GM23248 (cell line): ENCODE measurements around the gene MGAT2. TPM values are rescaled to one million over a fixed set of nuclear protein-coding genes. Genes with fewer than 3 reads are reported as not detected.
A peak's percentile ranks its signal among the peaks of the same experiment; 100 is the strongest.
"Not testable (repeated sequence)": the region's sequence is repeated elsewhere in the genome, so short reads cannot be mapped to it uniquely, and the experiment has no call there.

Source experiments
- DNase-seq: peaks from one replicate; pipeline ENCODE4 v3.0.0-alpha.2; 2015
- H2AFZ ChIP-seq: fragments of 200-600 bp; sonication (generic); 2 replicates; pipeline ENCODE4 v1.6.1; 2016; ENCODE audit warnings: antibody characterized with exemption
- H3F3A ChIP-seq: fragments of 200-600 bp; sonication (generic); 2 replicates; pipeline ENCODE4 v1.6.1; 2016; ENCODE audit warnings: mild to moderate bottlenecking, antibody characterized with exemption, mixed run types; ENCODE audit not compliant: insufficient read depth
- H3K27ac ChIP-seq: fragments of 200-600 bp; sonication (generic); 2 replicates; pipeline ENCODE4 v1.5.1; 2016; ENCODE audit warnings: mild to moderate bottlenecking
- H3K27me3 ChIP-seq: fragments of 200-600 bp; sonication (generic); replicated peaks from 2 replicates; pipeline ENCODE4 v1.6.1; 2016; ENCODE audit warnings: mild to moderate bottlenecking; ENCODE audit not compliant: insufficient read depth
- H3K36me3 ChIP-seq: fragments of 200-600 bp; sonication (generic); 2 replicates; pipeline ENCODE4 v1.6.1; 2016; ENCODE audit warnings: low read depth, mild to moderate bottlenecking
- H3K4me1 ChIP-seq: fragments of 200-600 bp; sonication (generic); 2 replicates; pipeline ENCODE4 v1.6.1; 2016; ENCODE audit warnings: mild to moderate bottlenecking; ENCODE audit not compliant: insufficient read depth
- H3K4me2 ChIP-seq: fragments of 200-600 bp; sonication (generic); one replicate; pipeline ENCODE4 v1.6.1; 2016; ENCODE audit warnings: mild to moderate bottlenecking; ENCODE audit not compliant: unreplicated experiment
- H3K4me3 ChIP-seq: fragments of 200-600 bp; sonication (generic); 2 replicates; pipeline ENCODE4 v1.5.1; 2016; ENCODE audit warnings: mild to moderate bottlenecking
- H3K79me2 ChIP-seq: fragments of 200-600 bp; sonication (generic); 2 replicates; pipeline ENCODE4 v1.6.1; 2016; ENCODE audit warnings: mild to moderate bottlenecking; ENCODE audit not compliant: insufficient read depth
- H3K9ac ChIP-seq: fragments of 200-600 bp; sonication (generic); 2 replicates; pipeline ENCODE4 v1.6.1; 2016; ENCODE audit warnings: mild to moderate bottlenecking
- H3K9me2 ChIP-seq: fragments of 200-600 bp; sonication (generic); 2 replicates; pipeline ENCODE4 v1.6.1; 2016; ENCODE audit warnings: mixed run types, mild to moderate bottlenecking, moderate library complexity; ENCODE audit not compliant: insufficient read depth
- H3K9me3 ChIP-seq: fragments of 200-600 bp; sonication (generic); one replicate; pipeline ENCODE4 v1.6.1; 2017; ENCODE audit warnings: low read depth
- H4K20me1 ChIP-seq: fragments of 200-600 bp; sonication (generic); 2 replicates; pipeline ENCODE4 v1.6.0; 2016; ENCODE audit not compliant: insufficient read depth
- EZH2 ChIP-seq: fragments of 200-600 bp; sonication (generic); IDR thresholded peaks from 2 replicates; pipeline ENCODE4 v1.6.1; 2018; ENCODE audit warnings: antibody characterized with exemption, mild to moderate bottlenecking; ENCODE audit not compliant: insufficient read depth, poor library complexity, severe bottlenecking
- EZH2phosphoT487 ChIP-seq: fragments of 200-600 bp; sonication (generic); IDR thresholded peaks from 2 replicates; pipeline ENCODE4 v1.6.1; 2018; ENCODE audit warnings: antibody characterized with exemption, moderate library complexity, mild to moderate bottlenecking, low read depth; ENCODE audit not compliant: insufficient read depth
- WGBS, 2 experiments: methylation state at CpG; one replicate each; pipeline ENCODE4 v1.1.6; 2015 to 2017; ENCODE audit warnings: low lambda C conversion rate in 2 of 2, low coverage in 1 of 2; ENCODE audit errors: missing lambda C conversion rate in 2 of 2; 5-methylcytosine and 5-hydroxymethylcytosine counted together
- in situ Hi-C: fragments of 300-500 bp; cut with MboI; formaldehyde crosslinking; loops from 2 replicates; pipeline ENCODE4 v1.15.0; 2020
- polyA plus RNA-seq: library from polyadenylated mRNA; unstranded; fragments of >200 nt; fragmentation: Nextera tagmentation; extraction: Ambion mirVana; gene quantifications from 2 replicates; pipeline ENCODE4 v1.2.1, GENCODE V29; 2016
- total RNA-seq: library from RNA; depleted of rRNA; stranded (reverse); fragments of >200 nt; shearing (Covaris generic); gene quantifications from 2 replicates; pipeline ENCODE4 v1.2.3, GENCODE V29; 2014

The MGAT2 gene
- total and polyA plus RNA-seq, 2 experiments from 2014 or later, result 40.2 to 92.9 TPM

DNA sequence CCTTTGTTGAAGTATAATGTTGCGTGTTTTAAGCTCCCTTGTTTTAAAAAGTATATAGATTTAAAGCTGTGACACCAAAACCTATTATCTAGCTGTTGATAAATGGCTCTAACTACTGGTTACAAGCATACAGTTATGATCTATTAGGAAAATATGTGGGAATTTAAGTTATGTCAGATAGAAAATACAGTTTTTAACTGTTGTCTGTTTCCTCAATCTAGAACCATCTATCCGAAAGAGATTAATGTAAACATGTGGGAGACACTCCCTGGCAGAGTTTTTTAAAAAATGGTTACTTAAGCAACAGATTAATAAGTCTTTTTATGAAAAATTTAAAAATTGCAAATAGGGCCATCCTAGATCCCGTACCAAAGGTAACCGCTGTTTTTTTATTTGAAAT lies 8.3 kb upstream of the MGAT2 start:
- in situ Hi-C loops, result no loop called here
- DNase-seq, result no peak
- peaks cover 9% of the 10 kb centered on the region for H3K4me1 ChIP-seq
- 93 to 97% methylated on average over 4 of the region's 4 CpGs for WGBS, 2 experiments
- peaks cover 25% of the 10 kb centered on the region for H3F3A ChIP-seq
- H3K27ac ChIP-seq, result no peak overlapping the region
- H3K4me2 ChIP-seq, result no peak overlapping the region
- no peaks in the 10 kb centered on the region for H3K9me3 ChIP-seq
- TF ChIP-seq EZH2 (no peak), EZH2phosphoT487 (no peak)
- no peaks in the 10 kb centered on the region for H3K9me2 ChIP-seq
- H4K20me1 ChIP-seq, result no peaks in the 10 kb centered on the region
- no peak overlapping the region for H3K4me3 ChIP-seq
- H3K36me3 ChIP-seq, result peaks cover 7% of the 10 kb centered on the region; the same call in 1 of the 2 replicates
- peaks cover 39% of the 10 kb centered on the region for H3K79me2 ChIP-seq
- H2AFZ ChIP-seq, result no peak overlapping the region
- H3K9ac ChIP-seq, result no peak overlapping the region
- H3K27me3 ChIP-seq, result no peaks in the 10 kb centered on the region

DNA sequence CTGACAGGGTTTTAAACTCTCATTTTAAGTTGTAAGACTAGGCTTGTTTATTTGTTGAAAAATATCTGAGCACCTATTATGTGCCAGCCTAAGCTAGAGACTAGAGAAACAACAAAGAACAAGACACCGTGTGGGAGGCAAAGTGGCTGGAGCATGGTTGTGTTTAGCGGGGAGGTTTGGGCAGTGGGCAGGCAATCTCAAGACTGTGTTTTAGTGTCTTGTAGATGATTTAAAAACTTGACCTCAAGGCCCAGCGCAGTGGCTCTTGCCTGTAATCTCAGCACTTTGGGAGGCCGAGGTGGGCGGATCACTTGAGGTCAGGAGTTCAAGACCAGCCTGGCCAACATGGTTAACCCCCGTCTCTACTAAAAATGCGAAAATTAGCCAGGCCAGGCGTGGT lies 7.9 kb upstream of the MGAT2 start:
- Histone ChIP-seq H4K20me1 (no peaks in the 10 kb centered on the region), H3K27me3 (no peaks in the 10 kb centered on the region), H3K9me3 (no peaks in the 10 kb centered on the region), H3K36me3 (peaks cover 3% of the 10 kb centered on the region; the same call in 1 of the 2 replicates), H3K27ac (no peak overlapping the region), H3K4me2 (no peak overlapping the region), H3K9ac (no peak overlapping the region), H3K79me2 (peaks cover 41% of the 10 kb centered on the region), H3K4me3 (no peak overlapping the region), H3K4me1 (peaks cover 13% of the 10 kb centered on the region), H3F3A (peaks cover 28% of the 10 kb centered on the region), H3K9me2 (no peaks in the 10 kb centered on the region), H2AFZ (no peak overlapping the region)
- TF ChIP-seq EZH2 (no peak), EZH2phosphoT487 (no peak)
- 97 to 98% methylated on average over 8 of the region's 8 CpGs for WGBS, 2 experiments
- in situ Hi-C loops, result no loop called here
- no peak for DNase-seq

DNA sequence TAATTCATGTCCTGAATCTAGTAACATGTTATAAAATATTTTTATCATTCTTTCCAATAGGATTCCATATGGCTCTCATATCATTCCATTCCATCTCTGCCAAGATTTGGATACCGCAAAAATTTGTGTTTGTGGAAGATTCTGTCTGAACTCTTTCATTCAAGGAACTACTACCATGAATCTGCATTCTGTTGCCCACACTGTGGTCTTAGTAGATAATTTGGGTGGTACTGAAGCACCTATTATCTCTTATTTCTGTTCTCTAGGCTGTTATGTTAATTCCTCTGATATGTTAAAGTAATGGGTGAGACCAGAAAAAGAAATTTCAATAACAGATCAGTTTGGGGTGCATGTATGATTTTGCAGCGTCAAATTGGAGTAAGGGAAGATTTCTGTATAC lies 6.4 kb upstream of the MGAT2 start:
- DNase-seq, result no peak

DNA sequence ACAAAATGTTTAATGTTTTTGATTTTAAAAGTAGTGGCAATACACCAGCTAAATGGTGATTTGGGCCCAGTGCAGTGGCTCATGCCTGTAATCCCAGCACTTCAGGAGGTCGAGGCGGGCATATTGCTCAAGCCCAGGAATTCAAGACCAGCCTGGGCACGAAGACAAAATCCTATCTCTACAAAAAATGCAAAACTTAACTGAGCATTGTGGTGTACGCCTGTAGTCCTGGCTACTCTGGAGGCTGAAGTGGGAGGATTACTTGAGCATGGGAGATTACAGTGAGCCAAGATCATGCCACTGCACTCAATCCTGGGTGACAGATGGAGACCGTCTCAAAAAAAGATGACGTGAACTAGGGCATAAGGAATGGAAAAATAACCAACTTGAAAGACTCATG lies 4.8 kb upstream of the MGAT2 start:
- Histone ChIP-seq H3K9ac (no peak overlapping the region), H3K4me3 (no peak overlapping the region), H2AFZ (no peak overlapping the region), H3K27me3 (no peaks in the 10 kb centered on the region), H3K9me3 (no peaks in the 10 kb centered on the region), H3K27ac (no peak overlapping the region), H4K20me1 (no peaks in the 10 kb centered on the region), H3F3A (peaks cover 51% of the 10 kb centered on the region), H3K9me2 (no peaks in the 10 kb centered on the region), H3K36me3 (peaks cover 18% of the 10 kb centered on the region), H3K4me1 (peaks cover 24% of the 10 kb centered on the region), H3K4me2 (no peak overlapping the region), H3K79me2 (peaks cover 57% of the 10 kb centered on the region)
- TF ChIP-seq EZH2 (no peak), EZH2phosphoT487 (no peak)
- WGBS, 2 experiments, result 92% methylated on average over 6 of the region's 6 CpGs
- no peak for DNase-seq
- in situ Hi-C loops, result no loop called here

More for the DNA sequence above, 6.4 kb upstream of the MGAT2 start:
- H3K4me3 ChIP-seq, result no peak overlapping the region
- H3K9ac ChIP-seq, result no peak overlapping the region
- H3K27ac ChIP-seq, result no peak overlapping the region
- H3K27me3 ChIP-seq, result no peaks in the 10 kb centered on the region
- H3K36me3 ChIP-seq, result peaks cover 17% of the 10 kb centered on the region
- TF ChIP-seq EZH2 (no peak), EZH2phosphoT487 (no peak)
- WGBS, 2 experiments, result 61 to 65% methylated on average over 2 of the region's 2 CpGs
- H3K4me2 ChIP-seq, result no peak overlapping the region
- H3K9me3 ChIP-seq, result no peaks in the 10 kb centered on the region
- in situ Hi-C loops, result no loop called here
- H3K4me1 ChIP-seq, result peaks cover 24% of the 10 kb centered on the region
- no peak overlapping the region for H2AFZ ChIP-seq
- H3K9me2 ChIP-seq, result no peaks in the 10 kb centered on the region
- H4K20me1 ChIP-seq, result no peaks in the 10 kb centered on the region
- H3K79me2 ChIP-seq, result peaks cover 56% of the 10 kb centered on the region
- peaks cover 44% of the 10 kb centered on the region for H3F3A ChIP-seq

DNA sequence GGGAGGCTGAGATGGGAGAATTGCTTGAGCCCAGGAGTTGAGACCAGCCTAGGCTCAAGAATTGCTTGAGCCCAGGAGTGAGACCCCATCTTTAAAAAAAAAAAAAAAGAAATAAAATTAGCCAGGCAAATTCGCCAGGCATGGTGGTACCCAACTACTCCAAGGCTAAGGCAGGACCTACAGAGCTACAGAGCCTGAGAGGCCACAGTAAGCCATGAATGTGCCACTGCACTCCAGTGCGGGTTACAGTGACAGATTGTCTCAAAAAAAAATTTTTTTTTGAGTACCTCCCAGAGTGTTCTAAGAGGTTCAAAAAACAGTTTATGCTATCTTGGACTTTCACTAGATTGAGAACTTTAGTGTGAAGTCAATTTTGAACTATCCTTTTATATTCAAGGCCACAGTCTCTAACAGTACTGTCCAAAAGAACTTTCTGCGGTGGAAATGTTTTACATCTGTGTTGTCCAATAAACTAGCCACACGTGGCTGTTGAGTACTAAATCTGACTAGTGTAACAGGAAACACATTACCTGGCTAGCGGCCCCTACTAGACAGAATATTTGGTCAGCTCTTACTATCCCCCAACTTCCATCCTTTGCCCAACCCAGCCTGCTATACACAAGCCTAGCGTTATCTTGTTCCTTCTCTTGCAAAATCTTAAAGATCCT lies 2.6 kb upstream of the MGAT2 start:
- Histone ChIP-seq H3K4me2 (peak overlapping the region; percentile 85), H3K27ac (peak overlapping the region; percentile 66), H3K9ac (no peak overlapping the region), H3K9me2 (no peaks in the 10 kb centered on the region), H2AFZ (no peak overlapping the region), H3K4me1 (peaks cover 36% of the 10 kb centered on the region), H4K20me1 (no peaks in the 10 kb centered on the region), H3F3A (peaks cover 53% of the 10 kb centered on the region), H3K27me3 (no peaks in the 10 kb centered on the region), H3K4me3 (peak overlapping the region; percentile 46; the same call in 1 of the 2 replicates), H3K36me3 (peaks cover 18% of the 10 kb centered on the region), H3K79me2 (peaks cover 70% of the 10 kb centered on the region), H3K9me3 (no peaks in the 10 kb centered on the region)
- in situ Hi-C loops, result no loop called here
- 91 to 93% methylated on average over 6 of the region's 6 CpGs for WGBS, 2 experiments
- DNase-seq, result no peak
- TF ChIP-seq EZH2phosphoT487, result no peak
- TF ChIP-seq EZH2, result no peak

DNA sequence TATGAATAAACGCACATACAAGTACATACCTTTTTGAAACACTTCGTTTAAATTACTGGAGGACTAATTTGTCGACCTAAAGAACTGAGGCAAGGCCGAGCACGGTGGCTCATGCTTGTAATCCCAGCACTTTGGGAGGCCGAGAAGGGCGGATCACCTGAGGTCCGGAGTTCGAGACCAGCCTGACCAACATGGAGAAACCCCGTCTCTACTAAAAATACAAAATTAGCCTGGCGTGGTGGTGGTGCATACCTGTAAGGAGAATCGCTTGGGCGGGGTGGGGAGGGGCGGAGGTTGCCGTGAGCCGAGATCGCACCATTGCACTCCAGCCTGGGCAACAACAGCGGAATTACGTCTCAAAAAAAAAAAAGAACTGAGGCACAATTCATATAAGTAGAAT lies 1.3 kb upstream of the MGAT2 start:
- H3K4me1 ChIP-seq, result peaks cover 49% of the 10 kb centered on the region
- H3K4me3 ChIP-seq, result peak overlapping the region; percentile 90
- H2AFZ ChIP-seq, H3K27me3 ChIP-seq, H3K9me2 ChIP-seq, H3K9me3 ChIP-seq, DNase-seq, H4K20me1 ChIP-seq, in situ Hi-C loops: not testable (repeated sequence)
- peaks cover 63% of the 10 kb centered on the region for H3F3A ChIP-seq
- 81 to 84% methylated on average over 18 to 19 of the region's 19 CpGs for WGBS, 2 experiments
- H3K79me2 ChIP-seq, result peaks cover 79% of the 10 kb centered on the region
- peak overlapping the region; percentile 94 for H3K9ac ChIP-seq
- H3K36me3 ChIP-seq, result peaks cover 18% of the 10 kb centered on the region
- peak overlapping the region; percentile 85 for H3K4me2 ChIP-seq
- peak overlapping the region; percentile 96 for H3K27ac ChIP-seq
